ENCODE results near the gene USP26.

DNA sequence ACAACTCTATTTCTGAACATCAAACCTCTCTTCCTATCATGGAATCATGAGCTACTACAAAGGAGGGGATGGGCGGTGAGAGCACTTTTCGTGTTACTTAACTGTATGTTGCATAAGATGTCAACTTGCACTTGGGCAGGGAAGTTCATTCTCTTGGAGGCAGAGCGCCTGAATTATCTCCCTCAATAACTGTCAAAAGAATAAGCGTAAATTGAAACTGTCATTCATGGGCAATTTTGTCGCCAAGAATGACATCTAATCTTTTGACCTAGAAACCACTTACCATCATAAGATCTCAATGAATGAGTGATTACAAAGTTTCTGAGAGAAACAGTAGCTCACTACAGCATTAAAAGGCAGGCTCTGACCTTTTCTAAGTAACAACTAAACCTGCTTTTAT is 23.5 kb upstream of the USP26 start:
- TF ChIP-seq GATA2 (IDR thresholded peaks at IDR 0.05; ENCODE audit: low read depth, low read length): no peak
- TF ChIP-seq GATA3 (IDR thresholded peaks at IDR 0.05; ENCODE audit: low read depth, low read length): no peak

Measured in SH-SY5Y (cell line).